HepG2 (cell line): ENCODE results near the gene FRMD4A. TPM values are rescaled to one million over a fixed set of nuclear protein-coding genes. Genes with fewer than 3 reads are reported as not detected.

Experiments
- ATAC-seq: fragments of 200-7000 bp; cut with Tn5 transposase; 3 replicates; pipeline ENCODE4 v1.9.1; 2020; ENCODE audit warnings: mild to moderate bottlenecking, moderate library complexity
- BruUV-seq: library from RNA; stranded (reverse); fragments of 400-500 nt; replicated peaks from 2 replicates; lab custom pipeline; 2021; lab: Mats Ljungman, UMichigan
- CTCF ChIA-PET: fragments of 300-600 bp; formaldehyde crosslinking; extraction: SDS; loops from one replicate; lab custom pipeline; 2021; ENCODE audit warnings: low total read pairs, inconsistent platforms, low intra/inter-chr PET ratio; lab: Yijun Ruan, JAX
- POLR2A ChIA-PET: fragments of 350-600 bp; sonication (Branson Sonifier 250); formaldehyde crosslinking; loops from one replicate; lab custom pipeline; 2020; ENCODE audit warnings: antibody characterized with exemption, inconsistent platforms; lab: Yijun Ruan, JAX
- DNase-seq: peaks from one replicate; pipeline ENCODE4 v3.0.0-alpha.2; 2015; ENCODE audit warnings: low spot score
- FAIRE-seq: peaks from 3 replicates; lab custom pipeline; 2011; peaks lifted over from hg19 to GRCh38; lab: Jason Lieb, UNC
- H2AFZ ChIP-seq: one replicate; pipeline ENCODE4 v1.6.1; 2011; ENCODE audit warnings: low read length, inconsistent platforms
- H3K27ac ChIP-seq: fragments of 300-600 bp; 3 replicates; pipeline ENCODE4 v1.8.0; 2011; ENCODE audit warnings: mixed run types, mild to moderate bottlenecking, mixed read lengths, low read length, inconsistent platforms; ENCODE audit not compliant: insufficient read depth; ENCODE audit errors: extremely low read length
- H3K27me3 ChIP-seq, 2 experiments: fragments of 200-600 bp in 1 of 2; 2 replicates in 1 of 2; 3 replicates in 1 of 2; pipeline versions ENCODE4 v1.6.0 to v1.8.0; 2011; ENCODE audit warnings: low read length in 2 of 2, mild to moderate bottlenecking in 2 of 2, moderate library complexity in 2 of 2, inconsistent platforms in 1 of 2; ENCODE audit not compliant: insufficient read depth in 2 of 2, control insufficient read depth in 1 of 2
- H3K36me3 ChIP-seq, 2 experiments: fragments of 200-600 bp in 1 of 2; replicated peaks in 1 of 2; 2 replicates in 1 of 2; 3 replicates in 1 of 2; pipeline versions ENCODE4 v1.5.1 to v1.8.0; 2011; ENCODE audit warnings: low read length in 2 of 2, inconsistent platforms in 1 of 2; ENCODE audit not compliant: insufficient read depth in 2 of 2, control insufficient read depth in 1 of 2
- H3K4me1 ChIP-seq: 2 replicates; pipeline ENCODE4 v1.5.1; 2012; ENCODE audit warnings: low read length, inconsistent platforms; ENCODE audit not compliant: insufficient read depth
- H3K4me2 ChIP-seq: 2 replicates; pipeline ENCODE4 v1.6.0; 2011; ENCODE audit warnings: low read depth, low read length, inconsistent platforms
- H3K4me3 ChIP-seq, 3 experiments: fragments of 200-600 bp in 1 of 3; sonication (generic), shearing (Covaris generic) in 1 of 3; replicated peaks in 1 of 3; 2 replicates each; pipeline ENCODE4 v1.5.1; 2011 to 2016; ENCODE audit warnings: low read length in 3 of 3, inconsistent platforms in 2 of 3, low read depth in 2 of 3, mild to moderate bottlenecking in 2 of 3, control low read depth in 1 of 3, mixed read lengths in 1 of 3; ENCODE audit not compliant: insufficient read depth in 1 of 3
- H3K79me2 ChIP-seq: one replicate; pipeline ENCODE4 v1.6.1; 2011; ENCODE audit warnings: low read length, inconsistent platforms; ENCODE audit not compliant: insufficient read depth
- H3K9ac ChIP-seq: 2 replicates; pipeline ENCODE4 v1.6.0; 2011; ENCODE audit warnings: mild to moderate bottlenecking, low read depth, low read length, inconsistent platforms; ENCODE audit not compliant: insufficient read depth
- H3K9me3 ChIP-seq: 2 replicates; pipeline ENCODE4 v1.5.1; 2012; ENCODE audit warnings: mild to moderate bottlenecking, low read length
- H4K20me1 ChIP-seq: 2 replicates; pipeline ENCODE4 v1.6.0; 2011; ENCODE audit warnings: inconsistent platforms, mild to moderate bottlenecking, low read length, moderate library complexity; ENCODE audit not compliant: insufficient read depth
- CEBPB ChIP-seq: IDR thresholded peaks from 2 replicates; pipeline ENCODE4 v1.6.1; 2011; ENCODE audit warnings: low read depth, low read length, improper control_type of control experiment, borderline replicate concordance
- TBX2 ChIP-seq: sonication (generic); formaldehyde crosslinking; IDR thresholded peaks from 2 replicates; pipeline ENCODE4 v1.5.0; 2020; ENCODE audit warnings: missing genetic modification reagents, mild to moderate bottlenecking, borderline replicate concordance
- YY1 ChIP-seq: IDR thresholded peaks from 2 replicates; pipeline ENCODE4 v1.6.1; 2011; ENCODE audit warnings: low read length, low read depth, moderate library complexity, mild to moderate bottlenecking; ENCODE audit not compliant: insufficient read depth, insufficient replicate concordance
- ZNF234 ChIP-seq: sonication (generic); formaldehyde crosslinking; conservative IDR thresholded peaks from 2 replicates; pipeline ENCODE4 v1.5.1; 2020; ENCODE audit warnings: mild to moderate bottlenecking, missing genetic modification reagents
- ZNF33B ChIP-seq: sonication (generic); formaldehyde crosslinking; IDR thresholded peaks from 2 replicates; pipeline ENCODE4 v1.5.1; 2020; ENCODE audit warnings: mild to moderate bottlenecking, missing genetic modification reagents
- ZNF354B ChIP-seq: sonication (generic); formaldehyde crosslinking; IDR thresholded peaks from 2 replicates; pipeline ENCODE4 v1.8.0; 2022; ENCODE audit warnings: mild to moderate bottlenecking, missing genetic modification reagents
- ZNF546 ChIP-seq: sonication (generic); formaldehyde crosslinking; conservative IDR thresholded peaks from 2 replicates; pipeline ENCODE4 v1.8.1; 2023; ENCODE audit warnings: mild to moderate bottlenecking, missing genetic modification reagents
- ZNF75D ChIP-seq: sonication (generic); formaldehyde crosslinking; IDR thresholded peaks from 2 replicates; pipeline ENCODE4 v1.8.1; 2023; ENCODE audit warnings: missing genetic modification reagents, mild to moderate bottlenecking, borderline replicate concordance
- ZSCAN31 ChIP-seq: sonication (generic); formaldehyde crosslinking; IDR thresholded peaks from 2 replicates; pipeline ENCODE4 v1.5.0; 2020; ENCODE audit warnings: low read depth, mild to moderate bottlenecking, missing genetic modification reagents
- WGBS: methylation state at CpG from one replicate; pipeline ENCODE4 v1.1.6; 2017; ENCODE audit warnings: low lambda C conversion rate; 5-methylcytosine and 5-hydroxymethylcytosine counted together
- in situ Hi-C: cut with HindIII; loops from 2 replicates; pipeline ENCODE4 v1.10.0; 2017; ENCODE audit warnings: low pct_unique_long_range_greater_than_20kb; ENCODE audit not compliant: extremely low pct_ligation_motif_present
- intact Hi-C: fragments of 100-400 bp; cut with micrococcal nuclease; formaldehyde crosslinking; loops from one replicate; pipeline ENCODE4 v1.10.0; 2022; ENCODE audit not compliant: unreplicated experiment
- polyA plus RNA-seq, 8 experiments: library from polyadenylated mRNA; depleted of rRNA in 3 of 8; stranded (reverse) in 7 of 8; unstranded in 1 of 8; fragments of >200 nt; fragmentation: Illumina TruSeq in 4 of 8; extraction: Trizol in 4 of 8; gene quantifications; 2 replicates each; pipeline versions ENCODE4 v1.2.1 to v1.2.3, GENCODE V29; 2011 to 2016; ENCODE audit warnings: low read depth in 4 of 8, missing spikeins in 1 of 8, mixed read lengths in 1 of 8; ENCODE audit not compliant: insufficient read depth in 1 of 8
- total RNA-seq, 5 experiments: library from RNA; depleted of rRNA; stranded (reverse); fragments of >200 nt; fragmentation: Illumina TruSeq; extraction: Trizol; gene quantifications; 2 replicates each; pipeline ENCODE4 v1.2.3, GENCODE V29; 2016; ENCODE audit warnings: low read depth in 1 of 5
- TF ChIP-seq, protein P1 (sequence below): IDR thresholded peaks from 2 replicates; pipeline ENCODE4 v1.6.1; 2012; ENCODE audit warnings: inconsistent platforms
- TF ChIP-seq, protein P2 (sequence below): IDR thresholded peaks from 2 replicates; pipeline ENCODE4 v1.6.1; 2016; ENCODE audit warnings: low read depth

Gene FRMD4A
- total and polyA plus RNA-seq, 2 of the 13 experiments (the other 11 are each of a cell fraction or from before 2014, with no cell fraction given): 0.09 to 0.26 TPM

DNA sequence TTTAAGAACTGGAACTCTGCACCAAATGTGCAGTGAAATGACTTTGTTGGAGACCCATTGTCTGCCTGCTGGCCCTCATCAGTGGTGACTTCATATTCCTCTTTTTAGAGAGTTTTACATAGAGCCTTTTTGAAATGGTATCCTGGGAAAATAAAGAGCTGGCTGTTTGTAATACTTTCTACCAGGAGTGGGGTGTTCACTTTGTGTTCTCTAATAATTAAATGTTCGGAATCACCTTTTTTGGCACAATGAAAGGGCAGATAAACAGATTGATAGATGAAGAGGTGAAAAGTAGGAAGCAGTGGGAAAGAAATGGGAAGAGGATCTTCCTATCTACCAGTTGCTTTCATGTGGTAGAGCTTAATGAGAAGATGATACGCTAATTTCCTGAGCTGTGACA, 688.4 kb downstream of the FRMD4A start:
- BruUV-seq: no TSS peak
- Histone ChIP-seq H3K27me3 (no peaks in the 10 kb centered on the region), H3K9me3 (peaks cover 15% of the 10 kb centered on the region), H3K9ac (no peak overlapping the region), H3K4me2 (no peak overlapping the region), H2AFZ (no peak overlapping the region), H3K36me3 (peaks cover 0 to 3% of the 10 kb centered on the region in 2 experiments; a peak in 1 of 5 replicates), H4K20me1 (no peaks in the 10 kb centered on the region), H3K27ac (no peak overlapping the region), H3K79me2 (no peaks in the 10 kb centered on the region), H3K4me1 (no peaks in the 10 kb centered on the region)
- in situ Hi-C loops: no loop called here
- no peak for ATAC-seq
- POLR2A ChIA-PET: no interaction called here
- 99% methylated on average over 2 of the region's 2 CpGs for WGBS
- intact Hi-C loops: no loop called here
- TF ChIP-seq ZNF354B (CRISPR knock-in tag) (no peak), ZNF33B (CRISPR knock-in tag) (no peak), ZSCAN31 (CRISPR knock-in tag) (no peak), ZNF234 (CRISPR knock-in tag) (no peak), YY1 (no peak), TBX2 (CRISPR knock-in tag) (no peak)
- TF ChIP-seq, protein P1, sequence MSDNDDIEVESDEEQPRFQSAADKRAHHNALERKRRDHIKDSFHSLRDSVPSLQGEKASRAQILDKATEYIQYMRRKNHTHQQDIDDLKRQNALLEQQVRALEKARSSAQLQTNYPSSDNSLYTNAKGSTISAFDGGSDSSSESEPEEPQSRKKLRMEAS: no peak
- TF ChIP-seq, all 625 proteins: peak for 0
- FAIRE-seq: no peak
- CTCF ChIA-PET: no interaction called here
- H3K4me3 ChIP-seq: no peak overlapping the region
- no peak for DNase-seq

DNA sequence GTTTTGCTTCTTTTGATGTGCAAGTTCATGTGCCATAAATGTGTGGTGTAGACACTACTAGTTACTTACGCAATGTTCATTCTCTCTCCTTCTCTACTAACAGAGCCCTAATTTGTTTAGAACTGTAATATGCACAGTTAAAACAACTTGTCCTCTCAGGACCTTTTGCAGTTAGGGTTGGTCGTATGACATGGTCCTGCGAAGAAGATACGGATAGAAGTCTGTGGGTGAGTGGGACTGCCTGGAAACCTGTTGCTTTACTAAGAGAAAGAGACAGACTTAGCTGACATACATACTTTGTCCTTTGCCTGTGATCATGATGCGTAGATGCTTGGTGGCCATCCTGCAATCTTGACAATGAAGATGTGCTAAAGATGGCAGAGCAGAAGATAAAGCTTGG, 692.8 kb downstream of the FRMD4A start:
- in situ Hi-C loops: no loop called here

More for the DNA sequence above, 692.8 kb downstream of the FRMD4A start:
- no peaks in the 10 kb centered on the region for H3K79me2 ChIP-seq
- ATAC-seq (no peak), DNase-seq (no peak), FAIRE-seq (no peak)
- no peak overlapping the region for H3K9ac ChIP-seq
- H3K4me1 ChIP-seq: no peaks in the 10 kb centered on the region
- ChIA-PET POLR2A (no interaction called here), CTCF (no interaction called here)
- H3K36me3 ChIP-seq: 0 out of 5 replicates have a peak, but pooled peaks cover 0 to 3% of the 10 kb centered on the region in 2 experiments
- no peak overlapping the region for H2AFZ ChIP-seq
- H3K9me3 ChIP-seq: peaks cover 15% of the 10 kb centered on the region
- no peaks in the 10 kb centered on the region for H3K27me3 ChIP-seq
- intact Hi-C loops: no loop called here
- 99% methylated on average over 5 of the region's 5 CpGs for WGBS
- H3K4me2 ChIP-seq: no peak overlapping the region
- no TSS peak for BruUV-seq
- no peaks in the 10 kb centered on the region for H4K20me1 ChIP-seq
- no peak overlapping the region for H3K4me3 ChIP-seq
- TF ChIP-seq CEBPB (peak; percentile 41; the same call in 1 of the 2 replicates), ZNF546 (CRISPR knock-in tag) (no peak), ZNF75D (CRISPR knock-in tag) (no peak)
- TF ChIP-seq, protein P2, sequence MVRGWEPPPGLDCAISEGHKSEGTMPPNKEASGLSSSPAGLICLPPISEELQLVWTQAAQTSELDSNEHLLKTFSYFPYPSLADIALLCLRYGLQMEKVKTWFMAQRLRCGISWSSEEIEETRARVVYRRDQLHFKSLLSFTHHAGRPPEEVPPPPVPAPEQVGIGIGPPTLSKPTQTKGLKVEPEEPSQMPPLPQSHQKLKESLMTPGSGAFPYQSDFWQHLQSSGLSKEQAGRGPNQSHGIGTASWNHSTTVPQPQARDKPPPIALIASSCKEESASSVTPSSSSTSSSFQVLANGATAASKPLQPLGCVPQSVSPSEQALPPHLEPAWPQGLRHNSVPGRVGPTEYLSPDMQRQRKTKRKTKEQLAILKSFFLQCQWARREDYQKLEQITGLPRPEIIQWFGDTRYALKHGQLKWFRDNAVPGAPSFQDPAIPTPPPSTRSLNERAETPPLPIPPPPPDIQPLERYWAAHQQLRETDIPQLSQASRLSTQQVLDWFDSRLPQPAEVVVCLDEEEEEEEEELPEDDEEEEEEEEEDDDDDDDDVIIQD (CRISPR knock-in tag): no peak
- no peak overlapping the region for H3K27ac ChIP-seq
